Body of pancreas (tissue), 4 donors: ENCODE measurements around the gene FAM107B.
"Not testable (repeated sequence)": the region's sequence is repeated elsewhere in the genome, so short reads cannot be mapped to it uniquely, and the experiment has no call there.

Source experiments
- CTCF ChIP-seq, 7 experiments: fragments of 450-650 bp in 4 of 7; fragments of 200-600 bp in 3 of 7; sonication (generic) in 3 of 7; IDR thresholded peaks; one replicate each; pipeline ENCODE4 v1.5.1; 2016 to 2019; ENCODE audit warnings: antibody characterized with exemption in 7 of 7
- POLR2A ChIP-seq, 3 donors: fragments of 450-650 bp; IDR thresholded peaks; one replicate each; pipeline ENCODE4 v1.6.1; 2016; ENCODE audit warnings: antibody characterized with exemption in 3 of 3, mild to moderate bottlenecking in 2 of 3

- not testable (repeated sequence) for TF ChIP-seq CTCF, POLR2A (IDR thresholded peaks at IDR 0.05)
Measured at GRCh38 chr10:14688189-14688588, 86.5 kb downstream of the FAM107B start.
